ENCODE results near the gene IGLL5. TPM values are rescaled to one million over a fixed set of nuclear protein-coding genes. Genes with fewer than 3 reads are reported as not detected.

The IGLL5 gene
- total and polyA plus RNA-seq, 2 donors (not counting 1 experiment from before 2014, with no cell fraction given): not detected

GRCh38 chr22:22884888-22885840 is 2.5 kb upstream of the IGLL5 start:
- Histone ChIP-seq H3K27me3 (ENCODE audit: control insufficient read depth, insufficient read depth, low read length) (no peaks in the 10 kb centered on the region), H3K4me2 (ENCODE audit: extremely low read depth, insufficient read depth, low read length) (no peak overlapping the region), H3K4me3 (replicated peaks in 1 of 4; ENCODE audit: control extremely low read depth in 1 of 4, insufficient read depth in 1 of 4, low read depth in 3 of 4, low read length in 4 of 4) (no peak overlapping the region), H2AFZ (ENCODE audit: low read length) (no peak overlapping the region), H4K20me1 (ENCODE audit: control insufficient read depth, extremely low read depth, insufficient read depth, low read length) (no peaks in the 10 kb centered on the region), H3K79me2 (ENCODE audit: control insufficient read depth, insufficient read depth, low read length) (no peaks in the 10 kb centered on the region), H3K9me3 (ENCODE audit: control insufficient read depth, insufficient read depth, low read depth, low read length) (no peaks in the 10 kb centered on the region), H3K27ac (ENCODE audit: insufficient read depth, low read length) (no peak overlapping the region), H3K9ac (ENCODE audit: insufficient read depth, low read length) (no peak overlapping the region), H3K36me3 (ENCODE audit: control insufficient read depth, insufficient read depth, low read length) (no peaks in the 10 kb centered on the region), H3K4me1 (ENCODE audit: control insufficient read depth, extremely low read depth, insufficient read depth, low read length) (no peaks in the 10 kb centered on the region)
- no peak for DNase-seq (ENCODE audit: low read depth in 2 of 2)
- no peak for TF ChIP-seq CTCF (conservative IDR thresholded peaks at IDR 0.05 in 1 of 2, IDR thresholded peaks at IDR 0.05 in 1 of 2; ENCODE audit: low read depth in 1 of 2, low read length in 2 of 2)
- TF ChIP-seq EZH2 (IDR thresholded peaks at IDR 0.05; ENCODE audit: low read length, missing control alignments): no peak

GRCh38 chr22:22886546-22886945 is 1.1 kb upstream of the IGLL5 start:
- Histone ChIP-seq H3K9ac (ENCODE audit: insufficient read depth, low read length) (no peak overlapping the region), H3K27me3 (ENCODE audit: control insufficient read depth, insufficient read depth, low read length) (no peaks in the 10 kb centered on the region), H2AFZ (ENCODE audit: low read length) (no peak overlapping the region), H3K4me2 (ENCODE audit: extremely low read depth, insufficient read depth, low read length) (no peak overlapping the region), H4K20me1 (ENCODE audit: control insufficient read depth, extremely low read depth, insufficient read depth, low read length) (no peaks in the 10 kb centered on the region), H3K27ac (ENCODE audit: insufficient read depth, low read length) (no peak overlapping the region), H3K9me3 (ENCODE audit: control insufficient read depth, insufficient read depth, low read depth, low read length) (no peaks in the 10 kb centered on the region), H3K4me3 (replicated peaks in 1 of 4; ENCODE audit: control extremely low read depth in 1 of 4, insufficient read depth in 1 of 4, low read depth in 3 of 4, low read length in 4 of 4) (no peak overlapping the region), H3K4me1 (ENCODE audit: control insufficient read depth, extremely low read depth, insufficient read depth, low read length) (no peaks in the 10 kb centered on the region), H3K79me2 (ENCODE audit: control insufficient read depth, insufficient read depth, low read length) (no peaks in the 10 kb centered on the region), H3K36me3 (ENCODE audit: control insufficient read depth, insufficient read depth, low read length) (no peaks in the 10 kb centered on the region)
- TF ChIP-seq EZH2 (IDR thresholded peaks at IDR 0.05; ENCODE audit: low read length, missing control alignments) (no peak), CTCF (conservative IDR thresholded peaks at IDR 0.05 in 1 of 2, IDR thresholded peaks at IDR 0.05 in 1 of 2; ENCODE audit: low read depth in 1 of 2, low read length in 2 of 2) (no peak)
- DNase-seq (ENCODE audit: low read depth in 2 of 2): no peak

- no peaks in the 10 kb centered on the region for H3K9me3 ChIP-seq (ENCODE audit: control insufficient read depth, insufficient read depth, low read depth, low read length)
- no peak overlapping the region for H3K4me2 ChIP-seq (ENCODE audit: extremely low read depth, insufficient read depth, low read length)
- no peak overlapping the region for H3K27ac ChIP-seq (ENCODE audit: insufficient read depth, low read length)
- no peaks in the 10 kb centered on the region for H3K4me1 ChIP-seq (ENCODE audit: control insufficient read depth, extremely low read depth, insufficient read depth, low read length)
- no peaks in the 10 kb centered on the region for H4K20me1 ChIP-seq (ENCODE audit: control insufficient read depth, extremely low read depth, insufficient read depth, low read length)
- no peak for DNase-seq (ENCODE audit: low read depth in 2 of 2)
- H3K36me3 ChIP-seq (ENCODE audit: control insufficient read depth, insufficient read depth, low read length): no peaks in the 10 kb centered on the region
- H3K79me2 ChIP-seq (ENCODE audit: control insufficient read depth, insufficient read depth, low read length): no peaks in the 10 kb centered on the region
- no peaks in the 10 kb centered on the region for H3K27me3 ChIP-seq (ENCODE audit: control insufficient read depth, insufficient read depth, low read length)
- TF ChIP-seq EZH2 (IDR thresholded peaks at IDR 0.05; ENCODE audit: low read length, missing control alignments): no peak
- TF ChIP-seq CTCF (conservative IDR thresholded peaks at IDR 0.05 in 1 of 2, IDR thresholded peaks at IDR 0.05 in 1 of 2; ENCODE audit: low read depth in 1 of 2, low read length in 2 of 2): no peak
- H2AFZ ChIP-seq (ENCODE audit: low read length): no peak overlapping the region
- H3K9ac ChIP-seq (ENCODE audit: insufficient read depth, low read length): no peak overlapping the region
- no peak overlapping the region for H3K4me3 ChIP-seq (replicated peaks in 1 of 4; ENCODE audit: control extremely low read depth in 1 of 4, insufficient read depth in 1 of 4, low read depth in 3 of 4, low read length in 4 of 4)
Measured at GRCh38 chr22:22888571-22889353, 1.1 kb downstream of the IGLL5 start.

Measured in fibroblast of lung (primary cell).